Pulmonary artery endothelial cell (primary cell): ENCODE results near the gene MICAL3. TPM values are rescaled to one million over a fixed set of nuclear protein-coding genes. Genes with fewer than 3 reads are reported as not detected.

Experiments used
- DNase-seq: peaks from one replicate; pipeline ENCODE4 v3.0.0-alpha.2; 2011; ENCODE audit warnings: low read depth, low spot score
- total RNA-seq: library from RNA; depleted of rRNA; stranded (reverse); fragments of >200 nt; gene quantifications from 2 replicates; pipeline ENCODE4 v1.2.3, GENCODE V29; 2014

Gene MICAL3
- total RNA-seq, 1 donor from 2014 or later: 19.0 TPM

- no peak for DNase-seq
These were observed 92.9 kb downstream of the MICAL3 start for GRCh38 chr22:17931400-17931825.

DNA sequence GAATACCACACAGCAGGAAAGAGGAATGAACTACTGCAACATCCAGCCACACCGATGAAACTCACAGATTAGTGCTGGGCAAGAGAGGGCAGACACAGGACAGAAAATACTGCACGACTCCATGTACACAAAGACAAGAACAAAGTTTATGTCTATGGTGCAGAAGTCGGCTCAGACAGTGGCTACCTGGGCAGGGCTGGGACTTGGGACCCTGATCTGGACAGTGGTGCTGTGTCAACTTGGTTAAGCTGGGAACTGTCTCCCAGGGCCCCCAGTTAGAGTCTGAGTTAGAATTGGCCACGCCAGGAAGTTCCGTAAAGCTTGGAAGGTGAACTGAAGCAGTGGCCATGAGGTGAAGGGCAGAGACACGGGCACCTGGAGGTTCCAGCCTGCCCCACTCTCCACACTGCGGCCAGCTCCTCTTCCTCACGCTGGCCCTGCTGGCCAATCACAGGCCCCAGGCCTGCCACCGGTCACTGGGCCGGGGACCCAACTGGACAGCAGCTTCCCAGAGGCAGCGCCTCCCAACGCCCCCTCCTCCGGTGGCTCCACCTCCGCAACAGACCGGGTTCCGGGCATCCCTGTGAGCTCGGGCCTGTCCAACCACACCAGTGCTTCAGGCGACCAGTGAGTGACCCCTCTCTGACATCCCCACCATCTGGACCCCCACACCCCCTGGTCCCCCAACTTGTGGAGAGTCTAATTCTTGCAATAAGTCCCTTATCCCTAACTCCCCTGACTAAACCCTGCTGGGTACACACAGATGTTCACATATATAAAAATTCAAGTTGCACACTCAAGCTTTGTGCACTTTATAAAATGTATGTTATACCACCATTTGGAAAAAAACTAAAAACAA lies 93.7 kb downstream of the MICAL3 start:
- DNase-seq: no peak

DNA sequence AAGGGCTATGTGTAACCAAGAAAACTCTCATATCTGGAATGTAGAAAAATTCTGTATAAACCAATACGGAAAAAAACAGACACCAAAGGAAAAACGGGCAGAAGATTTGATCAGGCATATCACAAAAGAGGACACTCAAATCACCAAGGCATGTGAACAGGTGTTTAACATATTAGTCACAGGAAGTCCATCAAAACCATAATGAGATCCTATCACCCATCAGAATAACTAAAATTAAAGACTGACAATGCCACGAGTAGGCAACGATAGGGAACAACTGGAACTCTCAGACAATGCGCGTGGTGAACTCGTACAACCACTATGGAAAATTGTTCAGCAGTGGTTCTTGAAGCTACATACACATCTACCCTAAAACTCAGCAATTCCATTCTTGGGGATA lies 94.5 kb downstream of the MICAL3 start:
- DNase-seq: no peak

DNA sequence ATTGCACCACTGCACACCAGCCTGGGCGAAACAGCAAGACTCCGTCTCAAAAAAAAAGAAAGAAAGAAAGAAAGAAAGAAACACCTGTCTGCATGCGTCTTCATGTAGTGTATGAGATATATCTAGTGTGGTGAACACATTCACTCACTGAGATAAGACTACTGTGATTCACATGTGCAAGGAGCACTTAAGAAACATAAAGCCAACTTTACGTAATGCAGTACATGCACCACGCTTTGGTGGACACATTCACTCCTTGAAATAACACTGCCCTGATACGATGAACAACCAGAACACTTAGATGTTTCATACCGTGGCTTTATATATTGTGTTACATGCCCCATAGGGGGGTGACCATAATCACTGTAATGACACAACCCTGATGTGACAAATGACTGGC lies 96.0 kb downstream of the MICAL3 start:
- DNase-seq: no peak

DNA sequence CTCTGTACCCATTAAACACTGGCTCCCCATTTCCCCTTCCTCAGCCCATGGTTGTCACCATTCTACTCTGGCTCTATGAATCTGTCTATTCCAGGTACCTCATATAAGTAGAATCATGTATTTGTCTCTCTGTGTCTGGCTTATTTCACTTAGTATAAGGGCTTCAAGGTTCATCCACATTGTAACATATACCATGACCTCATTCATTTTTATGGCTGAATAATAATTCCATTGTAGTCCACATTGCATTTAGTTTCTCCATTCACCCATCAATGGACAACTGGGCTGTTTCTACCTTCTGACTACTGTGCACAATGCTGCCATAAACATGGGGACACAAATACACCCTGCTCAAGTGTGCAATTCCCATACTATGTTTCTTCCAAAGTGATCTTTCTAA lies 97.3 kb downstream of the MICAL3 start:
- no peak for DNase-seq

- no peak for DNase-seq
These were observed 97.8 kb downstream of the MICAL3 start for GRCh38 chr22:17926516-17926915.

GRCh38 chr22:17925431-17925841 lies 98.9 kb downstream of the MICAL3 start:
- DNase-seq: no peak

DNA sequence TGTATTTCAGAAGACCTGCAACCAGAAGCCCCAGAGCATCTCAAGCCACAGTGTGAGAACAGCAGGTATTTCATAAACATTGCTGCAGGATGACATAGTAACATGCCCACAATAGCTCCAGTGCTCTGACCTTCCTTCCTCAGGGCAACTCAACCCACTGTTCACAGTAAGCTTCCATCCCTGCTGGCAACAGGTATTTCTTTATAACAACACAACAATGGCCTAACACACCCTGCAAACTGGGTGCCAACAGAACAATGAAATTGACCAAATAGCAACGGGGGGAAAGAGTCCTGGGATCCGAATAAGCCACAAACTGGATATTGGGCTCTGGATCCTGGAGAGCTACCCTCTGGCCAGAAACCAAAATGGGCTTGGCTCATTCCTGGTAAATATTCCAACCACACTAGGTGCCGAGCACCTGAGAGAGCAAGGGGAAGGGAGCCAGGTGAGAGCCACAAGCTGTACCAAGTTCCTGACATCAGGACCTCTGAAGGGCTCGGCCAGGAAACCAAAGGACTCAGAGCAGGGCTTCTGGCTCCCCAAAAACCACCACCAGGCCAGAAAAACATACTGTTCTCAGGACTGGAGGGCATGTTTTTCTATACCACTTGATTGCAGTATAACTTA lies 99.5 kb downstream of the MICAL3 start:
- peak; percentile 37 for DNase-seq

- no peak for DNase-seq
These were observed 100.3 kb downstream of the MICAL3 start for GRCh38 chr22:17924076-17924475.

DNA sequence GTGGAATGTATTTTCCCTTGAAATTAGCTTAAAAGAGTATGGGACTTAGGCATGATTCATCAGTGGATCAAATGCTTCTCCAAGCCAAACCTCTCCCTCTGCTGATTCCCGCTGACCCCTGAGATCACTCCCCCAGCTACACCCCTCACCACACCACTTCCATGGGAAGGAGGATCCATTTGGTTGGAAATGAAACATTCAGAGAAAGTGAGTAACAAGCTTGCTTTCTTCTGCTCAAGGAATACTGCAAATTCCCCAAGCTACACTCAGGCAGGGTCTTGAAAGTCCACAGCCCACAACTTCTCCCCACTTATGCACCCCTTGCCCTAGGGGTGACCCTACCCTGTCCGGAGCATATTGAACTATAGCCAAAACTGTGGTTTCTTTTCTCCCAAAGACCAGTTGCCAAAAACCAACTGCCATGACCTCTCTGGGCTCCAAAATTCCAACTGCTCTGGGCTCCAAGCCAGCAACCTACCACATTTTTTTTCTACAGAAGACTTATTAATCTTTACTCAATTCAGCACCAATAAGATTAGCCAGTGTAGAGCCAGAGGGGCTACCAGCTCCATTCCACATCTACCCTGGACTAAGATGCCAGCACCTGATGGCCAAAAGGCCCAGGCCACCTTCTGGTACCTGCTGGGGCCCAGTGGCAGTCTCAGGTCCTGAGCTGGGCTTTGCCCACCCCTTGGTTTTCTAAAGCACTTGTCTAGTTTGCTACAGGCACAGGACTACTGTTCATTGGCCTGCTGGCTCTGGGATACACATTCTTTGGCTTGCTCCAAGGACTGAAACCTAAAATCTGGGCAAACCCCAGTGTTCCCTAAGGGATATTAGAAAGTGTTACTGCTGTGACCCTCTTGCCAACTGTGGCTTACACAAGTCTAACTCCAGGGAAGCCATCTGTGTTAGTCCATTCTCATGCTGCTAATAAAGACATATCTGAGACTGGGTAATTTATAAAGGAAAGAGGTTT lies 101.1 kb downstream of the MICAL3 start:
- no peak for DNase-seq

DNA sequence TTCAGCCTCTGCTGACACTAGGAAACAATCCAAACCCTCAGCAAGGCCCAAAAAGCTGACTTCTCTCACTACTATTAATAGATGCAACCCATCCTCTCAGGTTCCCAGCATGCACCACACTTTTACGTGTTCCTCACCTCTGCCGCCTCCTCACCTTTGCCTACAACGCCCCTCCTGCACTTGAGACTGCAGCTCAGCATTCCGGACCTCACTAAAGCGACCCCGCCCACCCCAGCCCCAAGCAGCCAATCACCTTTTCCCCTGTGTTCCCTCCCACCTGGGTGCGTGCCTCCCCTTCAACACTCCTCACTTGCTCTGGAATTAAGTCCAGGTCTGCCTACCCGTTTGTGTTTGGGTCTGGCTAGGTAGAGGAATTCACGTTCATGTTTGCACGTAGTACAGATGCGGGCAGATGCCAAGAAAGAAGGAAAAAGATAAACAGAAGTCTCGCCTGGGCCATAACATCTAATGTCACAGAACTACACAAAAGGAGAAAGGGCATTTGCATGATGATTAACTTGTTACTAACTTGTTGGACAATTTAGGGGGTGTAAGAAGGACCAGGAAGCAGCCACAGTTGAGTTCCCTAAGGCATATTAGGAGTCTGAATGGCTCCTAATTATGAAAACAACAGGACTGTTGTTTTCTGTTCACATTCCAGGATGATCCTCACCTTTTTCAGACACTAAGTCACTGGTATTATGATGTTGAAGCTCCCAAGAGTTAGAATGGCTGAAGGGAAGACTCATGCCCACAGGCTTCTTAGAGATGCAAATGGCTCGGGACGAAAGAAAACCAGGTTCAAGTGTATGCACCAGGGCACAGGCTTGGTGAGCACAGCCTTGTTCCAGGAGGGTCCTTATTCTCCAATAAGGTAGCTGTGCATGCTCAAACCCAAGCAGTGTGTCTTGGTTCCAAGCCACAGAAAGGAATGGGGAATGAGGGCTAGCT lies 102.2 kb downstream of the MICAL3 start:
- DNase-seq: no peak

- no peak for DNase-seq
These were observed 103.2 kb downstream of the MICAL3 start for GRCh38 chr22:17920992-17921650.

DNA sequence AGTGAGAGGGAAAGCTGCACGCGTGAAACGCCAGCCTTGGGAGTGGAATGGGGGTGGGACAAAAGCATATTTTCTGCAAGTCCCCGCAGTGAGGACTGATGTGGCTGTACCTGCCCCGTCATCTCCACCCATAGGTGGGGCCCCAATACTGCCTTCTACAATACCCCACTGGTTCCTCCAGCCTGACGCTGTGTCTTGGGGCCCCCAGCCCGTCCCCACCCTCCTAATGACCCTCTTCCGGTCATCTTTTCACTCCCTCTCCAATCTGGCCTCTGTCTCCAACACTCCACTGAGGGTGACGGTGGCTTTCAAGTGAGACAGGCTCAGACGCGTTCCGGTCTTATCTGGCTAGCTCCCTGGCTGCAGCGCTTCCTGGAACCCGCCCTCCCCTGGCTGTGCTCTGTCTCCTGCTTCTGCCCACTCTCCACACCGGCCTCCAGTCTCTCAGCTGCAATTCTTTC lies 104.2 kb downstream of the MICAL3 start:
- no peak for DNase-seq

- DNase-seq: no peak
These were observed 104.9 kb downstream of the MICAL3 start for GRCh38 chr22:17919276-17920144.

GRCh38 chr22:17918840-17919239 lies 105.5 kb downstream of the MICAL3 start:
- DNase-seq: no peak

GRCh38 chr22:17917490-17917983 lies 106.8 kb downstream of the MICAL3 start:
- DNase-seq: no peak

DNA sequence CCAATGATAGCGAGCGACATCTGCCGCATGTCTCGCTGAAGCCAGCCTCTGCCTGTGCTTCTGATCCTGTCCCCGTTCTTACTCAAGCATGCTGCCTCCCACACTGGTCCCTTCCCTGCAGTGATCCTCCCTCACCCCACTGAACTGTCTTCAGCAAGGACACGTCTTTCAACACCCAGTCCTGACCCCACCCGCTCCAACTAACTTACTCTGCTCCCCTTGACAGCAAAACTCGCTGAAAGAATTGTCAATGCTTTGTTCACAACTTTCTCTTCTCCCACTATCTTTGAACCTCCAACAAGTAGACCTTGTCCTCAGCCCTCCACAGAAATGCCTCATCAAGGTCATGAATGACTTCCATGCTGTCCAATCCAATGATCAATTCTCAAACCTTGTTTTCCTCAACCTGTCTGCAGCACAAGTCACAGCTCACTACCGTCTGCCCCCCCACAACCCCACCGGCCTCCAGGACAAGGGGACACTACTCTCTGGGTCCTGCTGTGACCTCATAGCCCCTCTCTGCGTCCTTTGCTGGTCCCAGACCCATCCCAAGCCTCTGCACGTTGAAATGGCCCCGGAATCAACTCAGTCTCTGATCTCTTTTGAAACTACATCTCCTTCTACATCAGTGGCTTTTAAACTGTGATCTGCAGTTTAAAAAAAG lies 108.0 kb downstream of the MICAL3 start:
- DNase-seq: no peak

- no peak for DNase-seq
These were observed 108.7 kb downstream of the MICAL3 start for GRCh38 chr22:17915676-17916075.
